HT-29 (cell line): ENCODE data around the gene EYA2. TPM values are rescaled to one million over a fixed set of nuclear protein-coding genes. Genes with fewer than 3 reads are reported as not detected.
"Not testable (repeated sequence)": the region's sequence is repeated elsewhere in the genome, so short reads cannot be mapped to it uniquely, and the experiment has no call there.

ENCODE experiments used
- DNase-seq: peaks from one replicate; pipeline ENCODE4 v3.0.0-alpha.2; 2015; ENCODE audit warnings: low spot score
- total RNA-seq: library from RNA; depleted of rRNA; stranded (reverse); fragments of >200 nt; shearing (Covaris generic); gene quantifications from 2 replicates; pipeline ENCODE4 v1.2.3, GENCODE V29; 2014

EYA2 gene
- total RNA-seq, 1 experiment from 2014 or later = not detected

GRCh38 chr20:47174456-47175243 lies 280.0 kb downstream of the EYA2 start:
- no peak for DNase-seq

- no peak for DNase-seq
These were observed 280.9 kb downstream of the EYA2 start for GRCh38 chr20:47175493-47175892.

- not testable (repeated sequence) for DNase-seq
These were observed 281.6 kb downstream of the EYA2 start for GRCh38 chr20:47176217-47176616.

- no peak for DNase-seq
These were observed 283.6 kb downstream of the EYA2 start for GRCh38 chr20:47178277-47178676.

GRCh38 chr20:47178851-47179250 lies 284.2 kb downstream of the EYA2 start:
- no peak for DNase-seq

GRCh38 chr20:47179267-47179666 lies 284.6 kb downstream of the EYA2 start:
- no peak for DNase-seq

GRCh38 chr20:47181056-47181862 lies 286.6 kb downstream of the EYA2 start:
- DNase-seq = peak; percentile 83

GRCh38 chr20:47183367-47183766 lies 288.7 kb downstream of the EYA2 start:
- no peak for DNase-seq

GRCh38 chr20:47187450-47188195 lies 293.0 kb downstream of the EYA2 start:
- DNase-seq = no peak

- DNase-seq = no peak
These were observed 293.9 kb downstream of the EYA2 start for GRCh38 chr20:47188540-47188939.

GRCh38 chr20:47189060-47189459 lies 294.4 kb downstream of the EYA2 start:
- no peak for DNase-seq

GRCh38 chr20:47191074-47191673 lies 296.5 kb downstream of the EYA2 start:
- no peak for DNase-seq

- DNase-seq = no peak
These were observed 297.3 kb downstream of the EYA2 start for GRCh38 chr20:47191956-47192355.

GRCh38 chr20:47195573-47195972 lies 300.9 kb downstream of the EYA2 start:
- DNase-seq = no peak

GRCh38 chr20:47196091-47197081 lies 301.7 kb downstream of the EYA2 start:
- DNase-seq = peak; percentile 93

- DNase-seq = no peak
These were observed 303.6 kb downstream of the EYA2 start for GRCh38 chr20:47198254-47198671.

- no peak for DNase-seq
These were observed 304.4 kb downstream of the EYA2 start for GRCh38 chr20:47198996-47199552.

GRCh38 chr20:47201074-47201730 lies 306.6 kb downstream of the EYA2 start:
- DNase-seq = no peak
